Measurements from ENCODE around the gene ZNF639.
A peak's percentile ranks its signal among the peaks of the same experiment; 100 is the strongest.

Gene ZNF639

GRCh38 chr3:179321668-179322285 lies 1.1 kb upstream of the ZNF639 start:
- peak in 1 of 2 donors; percentile 28 for DNase-seq

GRCh38 chr3:179323197-179324110 lies 623 bp downstream of the ZNF639 start:
- peak; percentile 53 to 72 for DNase-seq

GRCh38 chr3:179324270-179324754 lies 1.5 kb downstream of the ZNF639 start:
- peak in 1 of 2 donors; percentile 40 for DNase-seq

- no peak for DNase-seq
Observed at GRCh38 chr3:179330438-179330837, 7.6 kb downstream of the ZNF639 start.

GRCh38 chr3:179332240-179332639 lies 9.4 kb downstream of the ZNF639 start:
- no peak for DNase-seq

- no peak for DNase-seq
Observed at GRCh38 chr3:179333084-179333483, 10.3 kb downstream of the ZNF639 start.

GRCh38 chr3:179336345-179336929 lies 13.6 kb downstream of the ZNF639 start:
- DNase-seq: no peak

- DNase-seq: peak; percentile 90 to 92
Observed at GRCh38 chr3:179347345-179348194, 24.7 kb downstream of the ZNF639 start, which contains the start of gene MFN1. Gene MFN1, plus strand, starts transcription at chr3:179347709. Its CDS starts 1,143 bp downstream, at chr3:179348852.

GRCh38 chr3:179348325-179349013 lies 25.6 kb downstream of the ZNF639 start:
- peak; percentile 9 to 13 for DNase-seq

GRCh38 chr3:179355996-179356395 lies 33.2 kb downstream of the ZNF639 start:
- no peak for DNase-seq

GRCh38 chr3:179363332-179363731 lies 40.5 kb downstream of the ZNF639 start:
- DNase-seq: no peak

GRCh38 chr3:179369621-179370020 lies 46.8 kb downstream of the ZNF639 start:
- DNase-seq: no peak

- DNase-seq: no peak
Observed at GRCh38 chr3:179373938-179374337, 51.1 kb downstream of the ZNF639 start.

- no peak for DNase-seq
Observed at GRCh38 chr3:179375091-179375999, 52.5 kb downstream of the ZNF639 start.

- DNase-seq: no peak
Observed at GRCh38 chr3:179376474-179376873, 53.6 kb downstream of the ZNF639 start.

Measured in CD4-positive, alpha-beta T cell treated with Interferon alpha-2 for 1 hour (primary cell).